Activated naive CD4-positive, alpha-beta T cell treated with anti-CD3 and anti-CD28 coated beads for 36 hours (primary cell): ENCODE data around the gene NUP153. TPM values are rescaled to one million over a fixed set of nuclear protein-coding genes. Genes with fewer than 3 reads are reported as not detected.

ENCODE experiments used
- total RNA-seq, 2 experiments: library from RNA; stranded (reverse); gene quantifications; one replicate each; pipeline ENCODE4 v1.2.3, GENCODE V29; 2021

NUP153 gene
- total RNA-seq, 2 experiments from 2014 or later: 65.3 to 67.2 TPM

Other genes with a start within 250 kb of the NUP153 start
- 1 to 10 TPM; 2.9 to 3.0 TPM for gene FAM8A1, start 106.6 kb downstream of the NUP153 start, total RNA-seq